PC-9 (cell line): Measurements from ENCODE around the gene SLCO4A1.

Source experiments
- CTCF ChIP-seq: fragments of 200-600 bp; sonication (generic); conservative IDR thresholded peaks from 2 replicates; pipeline ENCODE4 v1.6.1; 2017; ENCODE audit warnings: mixed run types, antibody characterized with exemption, mild to moderate bottlenecking, moderate library complexity
- EZH2 ChIP-seq: fragments of 200-600 bp; sonication (generic); IDR thresholded peaks from 2 replicates; pipeline ENCODE4 v1.8.0; 2017; ENCODE audit warnings: antibody characterized with exemption, low read depth

GRCh38 chr20:62611819-62612218, 30.5 kb upstream of the SLCO4A1 start:
- TF ChIP-seq CTCF = no peak
- TF ChIP-seq EZH2 = no peak
